Activated T-helper 1 cell treated with anti-CD3 and anti-CD28 coated beads, Interleukin-12 subunit alpha, Interleukin-12 subunit beta, Interleukin-2, Interleukin-4 antibody, amounts not matched to agents 30 ng/mL and 10 ng/mL and 1 ng/mL, durations not matched to agents 14 hours and 24 hours and 36 hours (primary cell): ENCODE measurements around the gene ZNF33A. TPM values are rescaled to one million over a fixed set of nuclear protein-coding genes. Genes with fewer than 3 reads are reported as not detected.
"Not testable (repeated sequence)": the region's sequence is repeated elsewhere in the genome, so short reads cannot be mapped to it uniquely, and the experiment has no call there.

Experiments
- DNase-seq: peaks from one replicate; pipeline ENCODE4 v3.0.0; 2021; ENCODE audit warnings: low spot score
- H3K27ac Mint-ChIP-seq: one replicate; pipeline ENCODE4 v1.8.0; 2021; ENCODE audit warnings: mild to moderate bottlenecking, mixed read lengths
- H3K27me3 Mint-ChIP-seq: one replicate; pipeline ENCODE4 v1.8.0; 2022; ENCODE audit warnings: mild to moderate bottlenecking, moderate library complexity, mixed read lengths; ENCODE audit not compliant: insufficient read depth
- H3K36me3 Mint-ChIP-seq: one replicate; pipeline ENCODE4 v1.8.0; 2021; ENCODE audit warnings: low read depth, mixed read lengths
- H3K4me1 Mint-ChIP-seq: one replicate; pipeline ENCODE4 v1.8.0; 2021; ENCODE audit warnings: low read depth, mixed read lengths
- H3K4me3 Mint-ChIP-seq: one replicate; pipeline ENCODE4 v1.8.0; 2021; ENCODE audit warnings: mild to moderate bottlenecking, moderate library complexity, mixed read lengths
- H3K9me3 Mint-ChIP-seq: one replicate; pipeline ENCODE4 v1.8.0; 2021; ENCODE audit warnings: mixed read lengths
- intact Hi-C: fragments of 100-400 bp; cut with micrococcal nuclease; formaldehyde crosslinking; loops from one replicate; pipeline ENCODE4 v1.15.1; 2024
- total RNA-seq: library from RNA; stranded (reverse); gene quantifications from 2 replicates; pipeline ENCODE4 v1.2.3, GENCODE V29; 2022

ZNF33A gene
- total RNA-seq, 1 donor from 2014 or later: 17.2 TPM

DNA sequence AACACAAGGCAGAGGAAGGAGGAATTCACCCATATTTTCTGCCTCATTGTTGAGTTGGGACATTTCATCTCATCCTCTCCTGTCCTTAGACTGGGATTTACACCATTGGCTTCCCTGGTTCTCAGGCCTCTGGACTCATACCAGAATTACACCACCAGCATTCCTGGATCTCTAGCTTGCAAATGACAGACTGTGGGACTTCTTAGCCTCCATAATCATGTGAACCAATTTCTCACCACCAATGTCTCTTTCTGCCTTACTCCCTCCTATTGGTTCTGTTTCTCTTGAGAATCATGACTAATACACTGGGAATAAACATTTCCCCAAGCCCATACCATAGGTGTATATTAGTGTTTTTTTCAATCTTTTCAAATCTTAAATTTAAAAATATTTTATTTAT lies 2.9 kb upstream of the ZNF33A start:
- peaks cover 3% of the 10 kb centered on the region for H3K36me3 Mint-ChIP-seq
- H3K4me1 Mint-ChIP-seq: peaks cover 20% of the 10 kb centered on the region
- peaks cover 8% of the 10 kb centered on the region for H3K9me3 Mint-ChIP-seq
- H3K27me3 Mint-ChIP-seq: no peaks in the 10 kb centered on the region
- H3K4me3 Mint-ChIP-seq: no peak overlapping the region
- intact Hi-C loops: no loop called here
- DNase-seq: no peak
- H3K27ac Mint-ChIP-seq: no peak overlapping the region

DNA sequence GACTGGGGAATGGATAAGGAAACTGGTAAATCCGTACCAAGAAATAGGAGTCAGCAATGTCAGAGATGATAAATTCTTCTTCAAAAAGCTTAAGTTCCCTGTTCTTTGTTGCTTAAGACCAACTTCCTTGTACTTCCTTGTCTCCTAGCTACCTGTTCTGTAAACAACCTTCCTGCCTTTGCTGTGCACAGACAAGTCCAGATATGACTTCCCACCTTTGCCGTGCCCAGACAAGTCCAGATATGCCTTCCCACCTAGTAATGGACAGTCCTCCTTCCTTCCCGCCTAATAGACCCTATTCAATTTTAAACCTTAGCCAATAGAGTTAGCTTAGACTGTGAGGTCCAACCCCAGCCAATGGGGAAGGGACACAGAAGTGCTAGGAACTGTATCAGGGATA lies 2.5 kb upstream of the ZNF33A start:
- Mint-ChIP-seq H3K4me1 (peaks cover 24% of the 10 kb centered on the region), H3K36me3 (peaks cover 4% of the 10 kb centered on the region), H3K27me3 (no peaks in the 10 kb centered on the region), H3K27ac (no peak overlapping the region), H3K4me3 (no peak overlapping the region), H3K9me3 (peaks cover 8% of the 10 kb centered on the region)
- no peak for DNase-seq
- intact Hi-C loops: no loop called here

DNA sequence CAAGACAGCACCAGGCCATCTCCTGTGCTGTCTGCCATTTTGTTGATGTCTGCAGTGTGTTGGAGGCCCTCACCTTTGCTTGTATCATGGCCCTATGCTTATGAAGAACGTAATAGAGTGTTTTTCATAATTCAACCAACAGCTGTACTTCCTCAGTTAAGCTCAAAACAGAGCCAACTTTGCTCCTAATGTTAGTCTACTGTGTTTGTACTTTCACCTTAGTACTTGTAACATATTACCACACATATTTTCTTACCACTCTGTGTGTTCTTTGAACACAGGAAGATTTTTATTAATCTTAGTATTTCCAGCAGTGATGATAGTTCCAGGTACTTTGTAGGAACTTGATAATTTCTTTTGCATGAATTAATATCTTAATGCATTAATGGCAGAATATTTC lies 5.9 kb downstream of the ZNF33A start:
- Mint-ChIP-seq H3K27ac (no peak overlapping the region), H3K9me3 (peaks cover 15% of the 10 kb centered on the region), H3K36me3 (peaks cover 67% of the 10 kb centered on the region), H3K4me3 (no peak overlapping the region), H3K4me1 (peaks cover 29% of the 10 kb centered on the region), H3K27me3 (no peaks in the 10 kb centered on the region)
- no peak for DNase-seq
- intact Hi-C loops: no loop called here

DNA sequence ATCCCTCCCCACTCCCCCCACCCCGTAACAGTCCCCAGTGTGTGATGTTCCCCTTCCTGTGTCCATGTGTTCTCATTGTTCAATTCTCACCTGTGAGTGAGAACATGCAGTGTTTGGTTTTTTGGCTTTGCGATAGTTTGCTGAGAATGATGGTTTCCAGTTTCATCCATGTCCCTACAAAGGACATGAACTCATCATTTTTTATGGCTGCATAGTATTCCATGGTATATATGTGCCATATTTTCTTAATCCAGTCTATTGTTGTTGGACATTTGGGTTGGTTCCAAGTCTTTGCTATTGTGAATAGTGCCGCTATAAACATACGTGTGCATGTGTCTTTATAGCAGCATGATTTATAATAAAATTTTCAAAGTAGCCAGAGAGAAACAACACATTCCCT lies 8.6 kb downstream of the ZNF33A start:
- H3K36me3 Mint-ChIP-seq: peaks cover 83% of the 10 kb centered on the region
- DNase-seq, H3K27ac Mint-ChIP-seq, H3K4me3 Mint-ChIP-seq, intact Hi-C loops, H3K27me3 Mint-ChIP-seq: not testable (repeated sequence)
- H3K4me1 Mint-ChIP-seq: peaks cover 12% of the 10 kb centered on the region
- H3K9me3 Mint-ChIP-seq: peaks cover 15% of the 10 kb centered on the region

DNA sequence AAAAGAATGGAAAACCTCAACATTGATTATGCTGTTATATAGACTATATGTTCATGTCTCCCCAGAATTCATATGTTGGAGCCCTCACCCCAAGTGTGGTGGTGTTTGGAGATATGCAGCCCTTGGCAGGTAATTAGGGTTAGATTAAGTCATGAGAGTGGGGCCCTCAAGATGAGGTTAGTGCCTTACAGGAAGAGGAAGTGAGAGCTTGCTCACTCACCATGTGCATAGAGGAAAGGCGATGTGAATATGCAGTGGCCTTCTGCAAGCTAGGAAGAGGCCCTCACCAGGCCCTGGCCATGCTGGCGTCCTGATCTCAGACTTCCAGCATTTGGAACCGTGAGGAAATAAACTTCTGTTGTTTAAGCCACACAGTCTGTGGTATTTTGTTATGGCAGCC lies 14.8 kb downstream of the ZNF33A start:
- intact Hi-C loops: no loop called here
- no peaks in the 10 kb centered on the region for H3K27me3 Mint-ChIP-seq
- peaks cover 25% of the 10 kb centered on the region for H3K4me1 Mint-ChIP-seq
- H3K9me3 Mint-ChIP-seq: peaks cover 34% of the 10 kb centered on the region
- DNase-seq: no peak
- H3K27ac Mint-ChIP-seq: peak overlapping the region; percentile 71
- H3K4me3 Mint-ChIP-seq: no peak overlapping the region
- H3K36me3 Mint-ChIP-seq: peaks cover 84% of the 10 kb centered on the region

DNA sequence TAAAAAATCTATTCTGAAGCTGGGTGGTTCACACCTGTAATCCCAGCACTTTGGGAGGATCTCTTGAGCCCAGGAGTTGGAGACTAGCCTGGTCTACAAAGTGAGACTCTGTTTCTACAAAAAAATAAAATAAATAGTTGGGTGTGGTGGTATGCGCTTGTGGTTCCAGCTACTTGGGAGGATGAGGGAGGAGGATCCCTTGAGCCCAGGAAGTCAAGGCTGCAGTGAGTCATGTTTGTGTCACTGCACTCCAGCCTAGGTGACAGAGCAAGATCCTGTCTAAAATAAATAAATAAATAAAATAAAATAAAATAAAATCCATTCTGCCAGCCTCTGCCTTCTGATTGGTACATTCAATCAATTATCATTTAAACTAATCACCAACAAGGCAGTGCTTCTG lies 17.5 kb downstream of the ZNF33A start:
- Mint-ChIP-seq H3K36me3 (peaks cover 75% of the 10 kb centered on the region), H3K27me3 (no peaks in the 10 kb centered on the region), H3K27ac (no peak overlapping the region), H3K4me1 (peaks cover 25% of the 10 kb centered on the region), H3K4me3 (no peak overlapping the region), H3K9me3 (peaks cover 41% of the 10 kb centered on the region)
- DNase-seq: no peak
- intact Hi-C loops: no loop called here

DNA sequence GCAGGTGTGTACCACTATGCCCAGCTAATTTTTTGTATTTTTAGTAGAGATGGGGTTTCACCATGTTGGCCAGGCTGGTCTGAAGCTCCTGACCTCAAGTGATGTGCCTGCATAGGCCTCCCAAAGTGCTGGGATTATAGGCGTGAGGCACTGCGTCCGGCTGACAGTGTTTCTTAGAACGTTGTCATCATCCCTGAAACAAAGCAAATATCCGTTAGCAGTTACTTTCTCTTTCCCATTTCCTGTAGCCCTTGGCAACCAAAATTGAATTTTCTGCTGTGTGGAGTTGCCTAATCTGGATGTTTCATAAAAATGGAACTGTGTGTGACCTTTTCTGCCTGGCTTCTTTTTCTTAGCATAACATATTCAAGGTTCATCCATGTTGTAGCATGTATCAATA lies 22.4 kb downstream of the ZNF33A start:
- no peak for DNase-seq
- H3K27me3 Mint-ChIP-seq: no peaks in the 10 kb centered on the region
- intact Hi-C loops: no loop called here
- peaks cover 5% of the 10 kb centered on the region for H3K4me1 Mint-ChIP-seq
- no peak overlapping the region for H3K27ac Mint-ChIP-seq
- H3K4me3 Mint-ChIP-seq: no peak overlapping the region
- peaks cover 71% of the 10 kb centered on the region for H3K36me3 Mint-ChIP-seq
- H3K9me3 Mint-ChIP-seq: peaks cover 31% of the 10 kb centered on the region

DNA sequence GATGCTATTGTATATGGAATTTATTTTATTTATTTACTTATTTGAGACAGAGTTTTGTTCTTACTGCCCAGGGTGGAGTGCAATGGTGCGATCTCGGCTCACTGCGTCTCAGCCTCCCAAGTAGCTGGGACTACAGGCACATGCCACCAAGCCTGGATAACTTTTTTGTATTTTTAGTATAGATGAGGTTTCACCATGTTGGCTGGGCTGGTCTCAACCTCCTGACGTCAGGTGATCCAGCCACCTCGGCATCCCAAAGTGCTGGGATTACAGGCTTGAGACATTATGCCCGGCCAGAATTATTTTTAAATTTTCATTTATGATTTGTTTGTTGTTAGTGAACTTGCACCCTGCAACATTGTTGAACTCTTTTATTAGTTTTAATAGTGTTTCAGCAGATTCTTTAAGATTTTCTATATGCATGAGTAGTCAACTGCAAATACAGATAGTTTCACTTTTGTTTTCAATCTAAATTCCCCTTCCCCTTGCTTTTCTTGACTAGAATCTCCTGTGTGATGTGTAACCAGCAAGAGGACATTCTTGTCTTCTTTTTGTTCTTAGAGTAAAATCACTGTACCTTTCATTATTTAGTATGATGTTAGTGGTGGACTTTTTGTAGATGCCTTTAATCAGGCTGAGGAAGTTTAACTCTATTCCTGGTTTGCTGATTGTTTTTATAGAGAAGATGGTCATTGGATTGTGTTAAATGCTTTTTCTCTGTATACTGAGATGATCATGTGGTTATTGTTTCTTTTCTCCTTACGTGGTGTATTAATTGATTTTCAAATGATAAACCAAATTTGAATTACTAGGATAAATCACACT lies 27.8 kb downstream of the ZNF33A start:
- Mint-ChIP-seq H3K27ac (peak overlapping the region; percentile 91), H3K27me3 (no peaks in the 10 kb centered on the region), H3K4me1 (peaks cover 20% of the 10 kb centered on the region), H3K4me3 (peak overlapping the region; percentile 86), H3K36me3 (peaks cover 60% of the 10 kb centered on the region), H3K9me3 (peaks cover 19% of the 10 kb centered on the region)
- intact Hi-C loops: loop anchor here (1.0 to 2.0 kb wide), 3 partner anchors 27 to 62 kb away; partner anchors contain the start of genes ZNF25 and ZNF37A
- DNase-seq: no peak

DNA sequence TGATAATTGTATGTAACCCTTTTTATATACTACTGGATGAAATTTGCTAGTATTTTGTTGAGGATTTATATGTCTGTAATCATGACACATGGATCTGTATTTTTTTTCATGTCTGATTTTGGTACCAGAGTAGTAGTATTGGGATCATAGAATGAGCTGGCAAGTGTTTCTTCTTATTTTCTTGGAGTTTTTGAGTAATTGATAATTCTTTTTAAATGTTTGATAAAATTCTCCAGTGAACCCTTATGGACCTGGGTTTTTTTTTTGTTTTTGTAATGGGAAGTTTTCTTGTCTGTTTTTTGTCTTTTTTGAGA lies 28.4 kb downstream of the ZNF33A start:
- H3K27ac Mint-ChIP-seq: peak overlapping the region; percentile 91
- peak overlapping the region; percentile 86 for H3K4me3 Mint-ChIP-seq
- peaks cover 25% of the 10 kb centered on the region for H3K4me1 Mint-ChIP-seq
- no peak for DNase-seq
- H3K36me3 Mint-ChIP-seq: peaks cover 63% of the 10 kb centered on the region
- H3K27me3 Mint-ChIP-seq: no peaks in the 10 kb centered on the region
- H3K9me3 Mint-ChIP-seq: peaks cover 24% of the 10 kb centered on the region
- intact Hi-C loops: loop anchor here (1.0 to 2.0 kb wide), 3 partner anchors 28 to 62 kb away; partner anchors contain the start of genes ZNF25 and ZNF37A

DNA sequence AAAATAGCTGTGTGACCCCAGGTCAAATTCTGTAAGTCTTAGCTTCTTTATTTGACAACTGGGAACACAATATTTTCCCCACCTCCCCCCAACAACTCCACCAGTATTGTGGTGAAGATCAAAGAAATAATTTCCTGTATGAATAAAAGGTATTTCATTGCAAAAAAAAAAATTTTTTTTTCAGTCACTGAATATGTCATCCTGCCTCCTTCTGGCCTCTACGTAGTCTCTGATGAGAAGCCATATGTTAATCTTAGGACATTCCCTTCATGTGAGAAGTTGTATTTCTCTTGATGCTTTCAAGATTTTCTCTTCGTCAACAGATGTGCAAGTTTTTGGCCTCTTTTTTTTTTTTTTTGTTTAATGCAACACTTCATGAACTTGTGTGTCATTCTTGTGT lies 33.0 kb downstream of the ZNF33A start:
- intact Hi-C loops: no loop called here
- Mint-ChIP-seq H3K36me3 (peaks cover 63% of the 10 kb centered on the region), H3K9me3 (peaks cover 48% of the 10 kb centered on the region), H3K27ac (no peak overlapping the region), H3K4me3 (no peak overlapping the region), H3K4me1 (peaks cover 29% of the 10 kb centered on the region), H3K27me3 (no peaks in the 10 kb centered on the region)
- no peak for DNase-seq

DNA sequence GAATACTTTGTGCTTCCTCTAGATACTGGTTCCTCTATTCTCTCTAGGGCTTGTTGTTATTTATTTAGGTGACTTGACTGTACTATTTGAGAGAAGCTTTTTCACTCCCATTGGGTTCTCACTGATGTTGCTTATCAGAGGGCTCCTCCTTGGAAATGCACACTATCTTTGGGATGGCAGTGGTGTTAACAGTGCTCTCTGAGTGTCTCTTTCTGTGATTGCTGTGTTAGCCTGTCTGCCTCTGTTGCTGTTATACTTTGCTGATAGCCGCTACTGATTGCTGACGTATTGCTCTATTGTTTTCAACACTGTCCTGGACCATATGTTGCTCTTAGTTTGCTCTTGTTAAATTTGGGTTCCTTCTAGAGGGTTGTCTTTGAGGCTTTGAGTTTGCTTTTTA lies 34.7 kb downstream of the ZNF33A start:
- intact Hi-C loops: no loop called here
- Mint-ChIP-seq H3K36me3 (peaks cover 64% of the 10 kb centered on the region), H3K27me3 (no peaks in the 10 kb centered on the region), H3K4me1 (peaks cover 13% of the 10 kb centered on the region), H3K4me3 (no peak overlapping the region), H3K9me3 (peaks cover 57% of the 10 kb centered on the region), H3K27ac (no peak overlapping the region)
- DNase-seq: no peak

DNA sequence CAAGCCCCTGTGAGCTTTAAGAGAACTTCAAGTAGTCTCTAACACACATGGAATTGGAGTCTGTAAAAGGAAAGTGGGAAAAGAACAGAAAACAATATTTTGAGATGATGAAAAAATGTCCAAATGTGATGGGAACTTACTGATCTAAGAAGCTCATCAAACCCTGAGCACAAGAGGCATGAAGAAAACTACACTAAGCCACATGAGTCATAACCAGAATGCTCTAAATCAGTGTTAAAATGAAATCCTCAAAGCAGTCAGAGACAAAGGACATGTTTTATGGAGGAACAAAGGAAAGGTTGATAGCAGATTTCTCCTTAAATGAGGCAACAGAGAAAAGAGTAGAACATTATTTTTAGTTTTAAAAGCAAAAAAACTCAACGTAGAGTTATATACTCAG lies 37.2 kb downstream of the ZNF33A start:
- H3K27me3 Mint-ChIP-seq: no peaks in the 10 kb centered on the region

DNA sequence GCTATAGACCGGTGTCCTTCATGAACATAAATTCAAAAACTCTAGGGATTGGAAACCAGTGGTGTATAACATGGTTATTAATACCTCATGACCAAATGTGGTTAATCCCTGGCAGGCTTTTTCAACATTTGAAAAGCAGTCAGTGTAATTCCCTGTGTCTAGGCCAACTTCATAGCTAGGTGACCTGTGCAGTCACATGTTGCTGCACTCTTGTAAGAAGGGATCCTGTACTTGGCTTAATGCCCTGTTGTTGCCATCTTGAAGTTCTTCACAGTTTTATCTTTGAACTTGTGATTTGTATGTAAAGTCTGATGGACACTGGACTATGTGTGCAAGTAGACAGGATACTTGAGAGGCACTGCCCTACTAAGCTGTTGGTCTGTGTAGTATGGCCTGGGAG lies 39.7 kb downstream of the ZNF33A start:
- H3K27ac Mint-ChIP-seq: no peak overlapping the region
- no peak overlapping the region for H3K4me3 Mint-ChIP-seq
- H3K27me3 Mint-ChIP-seq: no peaks in the 10 kb centered on the region
- intact Hi-C loops: no loop called here
- peaks cover 70% of the 10 kb centered on the region for H3K9me3 Mint-ChIP-seq
- H3K4me1 Mint-ChIP-seq: peaks cover 5% of the 10 kb centered on the region
- peaks cover 69% of the 10 kb centered on the region for H3K36me3 Mint-ChIP-seq
- DNase-seq: no peak

More for the DNA sequence above, 37.2 kb downstream of the ZNF33A start:
- Mint-ChIP-seq H3K4me3 (no peak overlapping the region), H3K36me3 (peaks cover 64% of the 10 kb centered on the region), H3K27ac (peak overlapping the region; percentile 36), H3K9me3 (peaks cover 57% of the 10 kb centered on the region), H3K4me1 (peaks cover 12% of the 10 kb centered on the region)
- no peak for DNase-seq
- intact Hi-C loops: no loop called here
